Mesodermal cell (in vitro differentiated cells): ENCODE measurements around the gene MED9.
A peak's percentile ranks its signal among the peaks of the same experiment; 100 is the strongest.

Source experiments
- H3K27ac ChIP-seq: 2 replicates; pipeline ENCODE4 v1.7.0; 2013; ENCODE audit warnings: mild to moderate bottlenecking, low read depth, low read length, moderate library complexity; ENCODE audit not compliant: severe bottlenecking
- H3K36me3 ChIP-seq: 2 replicates; pipeline ENCODE4 v1.7.1; 2013; ENCODE audit warnings: mild to moderate bottlenecking, low read length, moderate library complexity; ENCODE audit not compliant: control insufficient read depth, insufficient read depth
- H3K4me1 ChIP-seq: one replicate; pipeline ENCODE4 v1.7.1; 2013; ENCODE audit warnings: mild to moderate bottlenecking, low read length; ENCODE audit not compliant: insufficient read depth, control insufficient read depth, poor library complexity, severe bottlenecking
- H3K4me3 ChIP-seq: 2 replicates; pipeline ENCODE4 v1.7.0; 2013; ENCODE audit warnings: low read length, control low read depth, mild to moderate bottlenecking; ENCODE audit not compliant: insufficient read depth, poor library complexity, severe bottlenecking; ENCODE audit errors: extremely low read depth
- H3K9me3 ChIP-seq: 2 replicates; pipeline ENCODE4 v1.7.1; 2013; ENCODE audit warnings: mild to moderate bottlenecking, low read length, moderate library complexity; ENCODE audit not compliant: control insufficient read depth
- WGBS, 2 experiments: methylation state at CpG; one replicate each; pipeline ENCODE4 v1.1.5; 2013; ENCODE audit warnings: missing lambda C conversion rate in 2 of 2; ENCODE audit not compliant: insufficient coverage in 2 of 2; 5-methylcytosine and 5-hydroxymethylcytosine counted together

MED9 gene

GRCh38 chr17:17487998-17488397 is 11.2 kb downstream of the MED9 start:
- WGBS, 2 experiments = 100% methylated on average over 1 of the region's 2 CpGs
- peaks cover 8% of the 10 kb centered on the region for H3K4me1 ChIP-seq
- no peak overlapping the region for H3K27ac ChIP-seq
- H3K4me3 ChIP-seq = no peak overlapping the region
- peaks cover 71% of the 10 kb centered on the region for H3K36me3 ChIP-seq
- no peaks in the 10 kb centered on the region for H3K9me3 ChIP-seq

GRCh38 chr17:17491031-17491471 is 14.3 kb downstream of the MED9 start:
- H3K4me3 ChIP-seq = no peak overlapping the region
- H3K9me3 ChIP-seq = no peaks in the 10 kb centered on the region
- H3K27ac ChIP-seq = no peak overlapping the region
- H3K36me3 ChIP-seq = peaks cover 46% of the 10 kb centered on the region
- H3K4me1 ChIP-seq = peaks cover 10% of the 10 kb centered on the region
- WGBS, 2 experiments = 87 to 92% methylated on average over 10 of the region's 10 CpGs

GRCh38 chr17:17491546-17491988 is 14.8 kb downstream of the MED9 start:
- WGBS, 2 experiments = 84 to 94% methylated on average over 5 to 14 of the region's 17 CpGs
- peaks cover 10% of the 10 kb centered on the region for H3K4me1 ChIP-seq
- H3K9me3 ChIP-seq = no peaks in the 10 kb centered on the region
- no peak overlapping the region for H3K27ac ChIP-seq
- peaks cover 46% of the 10 kb centered on the region for H3K36me3 ChIP-seq
- no peak overlapping the region for H3K4me3 ChIP-seq

- peaks cover 46% of the 10 kb centered on the region for H3K36me3 ChIP-seq
- no peak overlapping the region for H3K4me3 ChIP-seq
- H3K9me3 ChIP-seq = no peaks in the 10 kb centered on the region
- peaks cover 10% of the 10 kb centered on the region for H3K4me1 ChIP-seq
- no peak overlapping the region for H3K27ac ChIP-seq
- 87 to 91% methylated on average over 10 of the region's 11 CpGs for WGBS, 2 experiments
These were observed 15.3 kb downstream of the MED9 start for GRCh38 chr17:17492085-17492484.

- H3K4me3 ChIP-seq = no peak overlapping the region
These were observed 15.8 kb downstream of the MED9 start for GRCh38 chr17:17492571-17492970.

GRCh38 chr17:17493249-17493985 is 16.6 kb downstream of the MED9 start:
- no peak overlapping the region for H3K27ac ChIP-seq
- no peaks in the 10 kb centered on the region for H3K9me3 ChIP-seq
- peaks cover 10% of the 10 kb centered on the region for H3K4me1 ChIP-seq
- 63 to 67% methylated on average over 7 to 9 of the region's 15 CpGs for WGBS, 2 experiments
- H3K36me3 ChIP-seq = peaks cover 34% of the 10 kb centered on the region
- no peak overlapping the region for H3K4me3 ChIP-seq

More at GRCh38 chr17:17492571-17492970, 15.8 kb downstream of the MED9 start:
- H3K4me1 ChIP-seq = peaks cover 10% of the 10 kb centered on the region
- no peak overlapping the region for H3K27ac ChIP-seq
- H3K9me3 ChIP-seq = no peaks in the 10 kb centered on the region
- peaks cover 43% of the 10 kb centered on the region for H3K36me3 ChIP-seq
- WGBS, 2 experiments = 92 to 95% methylated on average over 9 of the region's 9 CpGs

GRCh38 chr17:17493986-17494466 is 17.2 kb downstream of the MED9 start:
- 84 to 100% methylated on average over 2 of the region's 5 CpGs for WGBS, 2 experiments
- H3K36me3 ChIP-seq = peaks cover 30% of the 10 kb centered on the region
- H3K4me1 ChIP-seq = peaks cover 10% of the 10 kb centered on the region
- no peaks in the 10 kb centered on the region for H3K9me3 ChIP-seq
- no peak overlapping the region for H3K27ac ChIP-seq
- no peak overlapping the region for H3K4me3 ChIP-seq

GRCh38 chr17:17494499-17494869 is 17.7 kb downstream of the MED9 start:
- Histone ChIP-seq H3K4me3 (peak overlapping the region; percentile 56), H3K27ac (no peak overlapping the region), H3K36me3 (peaks cover 28% of the 10 kb centered on the region), H3K9me3 (no peaks in the 10 kb centered on the region), H3K4me1 (peaks cover 10% of the 10 kb centered on the region)
- whole genome bisulfite sequencing, 2 experiments = 26 to 33% methylated on average over 8 to 13 of the region's 14 CpGs

- H3K4me3 ChIP-seq = peak overlapping the region; percentile 56
- WGBS, 2 experiments = 2 to 3% methylated on average over 68 to 70 of the region's 71 CpGs
- H3K36me3 ChIP-seq = peaks cover 28% of the 10 kb centered on the region
- peaks cover 10% of the 10 kb centered on the region for H3K4me1 ChIP-seq
- no peak overlapping the region for H3K27ac ChIP-seq
- H3K9me3 ChIP-seq = no peaks in the 10 kb centered on the region
These were observed 18.2 kb downstream of the MED9 start for GRCh38 chr17:17494870-17495535.

GRCh38 chr17:17495536-17496188 is 18.9 kb downstream of the MED9 start:
- Histone ChIP-seq H3K27ac (no peak overlapping the region), H3K9me3 (no peaks in the 10 kb centered on the region), H3K4me1 (peaks cover 10% of the 10 kb centered on the region), H3K4me3 (peak overlapping the region; percentile 56), H3K36me3 (peaks cover 27% of the 10 kb centered on the region)
- WGBS, 2 experiments = 2% methylated on average over 46 to 63 of the region's 65 CpGs
